NCI-H446 (cell line): ENCODE measurements around the gene LY86.

ENCODE experiments used
- DNase-seq, 2 experiments: peaks; one replicate each; lab custom pipeline; 2025; lab: John Stamatoyannopoulos, UW

LY86 gene

GRCh38 chr6:6588064-6588923 lies at the start of gene LY86:
TSS of gene LY86 (plus strand) at chr6:6588720. CDS start at chr6:6588735, 15 bp downstream.
- DNase-seq, result no peak

- DNase-seq, result no peak
Measured at GRCh38 chr6:6539036-6539435, 49.5 kb upstream of the LY86 start.

- DNase-seq, result no peak
Measured at GRCh38 chr6:6542357-6542756, 46.2 kb upstream of the LY86 start.

GRCh38 chr6:6543181-6543879 lies 45.2 kb upstream of the LY86 start:
- no peak for DNase-seq

- no peak for DNase-seq
Measured at GRCh38 chr6:6545616-6546317, 42.8 kb upstream of the LY86 start.

- DNase-seq, result no peak
Measured at GRCh38 chr6:6546318-6547109, 42.0 kb upstream of the LY86 start.

GRCh38 chr6:6547110-6547879 lies 41.2 kb upstream of the LY86 start:
- peak; percentile 59 to 83 for DNase-seq

- peak in 1 of 2 experiments; percentile 19 for DNase-seq
Measured at GRCh38 chr6:6556161-6556737, 32.3 kb upstream of the LY86 start.

- peak; percentile 46 to 70 for DNase-seq
Measured at GRCh38 chr6:6556738-6557503, 31.6 kb upstream of the LY86 start.

- DNase-seq, result no peak
Measured at GRCh38 chr6:6557504-6557839, 31.0 kb upstream of the LY86 start.

GRCh38 chr6:6557886-6558285 lies 30.6 kb upstream of the LY86 start:
- no peak for DNase-seq

GRCh38 chr6:6559994-6560570 lies 28.4 kb upstream of the LY86 start:
- no peak for DNase-seq

GRCh38 chr6:6560909-6561308 lies 27.6 kb upstream of the LY86 start:
- DNase-seq, result no peak

- DNase-seq, result no peak
Measured at GRCh38 chr6:6564154-6564553, 24.4 kb upstream of the LY86 start.

- DNase-seq, result no peak
Measured at GRCh38 chr6:6565069-6565468, 23.5 kb upstream of the LY86 start.

GRCh38 chr6:6565488-6565887 lies 23.0 kb upstream of the LY86 start:
- DNase-seq, result no peak

- no peak for DNase-seq
Measured at GRCh38 chr6:6566766-6567165, 21.8 kb upstream of the LY86 start.

GRCh38 chr6:6569096-6569810 lies 19.3 kb upstream of the LY86 start:
- no peak for DNase-seq

GRCh38 chr6:6569811-6570164 lies 18.7 kb upstream of the LY86 start:
- DNase-seq, result no peak
